HEK293 (cell line): ENCODE data around the gene LHFPL6.
A peak's percentile ranks its signal among the peaks of the same experiment; 100 is the strongest.

Experiments
- CTCF ChIA-PET: fragments of 350-600 bp; formaldehyde crosslinking; extraction: SDS; loops from one replicate; lab custom pipeline; 2021; ENCODE audit warnings: antibody characterized with exemption; lab: Yijun Ruan, JAX
- POLR2A ChIA-PET: fragments of 300-600 bp; formaldehyde crosslinking; extraction: SDS; loops from one replicate; lab custom pipeline; 2020; ENCODE audit warnings: antibody characterized with exemption, inconsistent platforms; lab: Yijun Ruan, JAX
- H3K27ac ChIP-seq: fragments of 200-500 bp; sonication (Bioruptor generic); 2 replicates; pipeline ENCODE4 v1.5.1; 2014; ENCODE audit warnings: low read depth, low read length, control low read depth, inconsistent platforms; ENCODE audit errors: extremely low read depth
- H3K36me3 ChIP-seq, 2 experiments: fragments of 200-500 bp in 1 of 2; sonication (Bioruptor generic) in 1 of 2; 1 replicate in 1 of 2; 2 replicates in 1 of 2; pipeline ENCODE4 v1.5.1; 2014 to 2017; ENCODE audit warnings: inconsistent platforms in 2 of 2, low read length in 2 of 2; ENCODE audit not compliant: control insufficient read depth in 2 of 2, insufficient read depth in 1 of 2
- H3K4me1 ChIP-seq: fragments of 200-500 bp; sonication (Bioruptor generic); 2 replicates; pipeline ENCODE4 v1.5.1; 2014; ENCODE audit warnings: mild to moderate bottlenecking, low read length, inconsistent platforms; ENCODE audit not compliant: control insufficient read depth, insufficient read depth
- H3K4me3 ChIP-seq: 2 replicates; pipeline ENCODE4 v1.5.1; 2011; ENCODE audit warnings: low read depth, mild to moderate bottlenecking, control low read depth, low read length, moderate library complexity
- H3K9me3 ChIP-seq: fragments of 200-500 bp; sonication (Bioruptor generic); 2 replicates; pipeline ENCODE4 v1.5.1; 2014; ENCODE audit warnings: low read depth, low read length, inconsistent platforms; ENCODE audit not compliant: control insufficient read depth, insufficient read depth
- ZBTB21 ChIP-seq: fragments of 450-650 bp; formaldehyde crosslinking; IDR thresholded peaks from 2 replicates; pipeline ENCODE4 v1.5.1; 2017; ENCODE audit warnings: missing biosample characterization, missing genetic modification characterization
- ZNF266 ChIP-seq: fragments of 450-650 bp; formaldehyde crosslinking; IDR thresholded peaks from 2 replicates; pipeline ENCODE4 v1.5.1; 2016; ENCODE audit warnings: missing biosample characterization, missing genetic modification characterization, low read depth
- ZNF274 ChIP-seq, 2 experiments: fragments of 200-500 bp in 1 of 2; fragments of 450-650 bp in 1 of 2; sonication (Bioruptor generic) in 1 of 2; formaldehyde crosslinking in 1 of 2; IDR thresholded peaks; 2 replicates each; pipeline versions ENCODE4 v1.5.1 to v1.6.1; 2014 to 2016; ENCODE audit warnings: borderline replicate concordance in 1 of 2, inconsistent platforms in 1 of 2, low read length in 1 of 2, missing biosample characterization in 1 of 2, missing genetic modification characterization in 1 of 2
- ZNF404 ChIP-seq: fragments of 450-650 bp; formaldehyde crosslinking; IDR thresholded peaks from 2 replicates; pipeline ENCODE4 v1.5.1; 2017; ENCODE audit warnings: missing biosample characterization, missing genetic modification characterization
- ZNF416 ChIP-seq: fragments of 450-650 bp; formaldehyde crosslinking; IDR thresholded peaks from 2 replicates; pipeline ENCODE4 v1.5.1; 2016; ENCODE audit warnings: missing biosample characterization, missing genetic modification characterization
- ZNF571 ChIP-seq: fragments of 450-650 bp; formaldehyde crosslinking; IDR thresholded peaks from 2 replicates; pipeline ENCODE4 v1.5.0; 2017; ENCODE audit warnings: missing biosample characterization, missing genetic modification characterization
- ZNF610 ChIP-seq: fragments of 450-650 bp; formaldehyde crosslinking; IDR thresholded peaks from 2 replicates; pipeline ENCODE4 v1.5.1; 2016; ENCODE audit warnings: missing biosample characterization, missing genetic modification characterization, borderline replicate concordance
- ZNF660 ChIP-seq: fragments of 450-650 bp; IDR thresholded peaks from 2 replicates; pipeline ENCODE4 v1.5.1; 2018; ENCODE audit warnings: missing biosample characterization, mild to moderate bottlenecking, missing genetic modification characterization
- ZNF747 ChIP-seq: fragments of 450-650 bp; formaldehyde crosslinking; IDR thresholded peaks from 2 replicates; pipeline ENCODE4 v1.5.1; 2016; ENCODE audit warnings: missing biosample characterization, missing genetic modification characterization
- ZSCAN30 ChIP-seq: fragments of 450-650 bp; IDR thresholded peaks from 2 replicates; pipeline ENCODE4 v1.5.1; 2018; ENCODE audit warnings: missing biosample characterization, mild to moderate bottlenecking, missing genetic modification characterization, moderate library complexity
- ZXDB ChIP-seq: fragments of 450-650 bp; formaldehyde crosslinking; IDR thresholded peaks from 2 replicates; pipeline ENCODE4 v1.5.1; 2016; ENCODE audit warnings: missing biosample characterization, missing genetic modification characterization
- TF ChIP-seq, protein P1 (sequence below): fragments of 450-650 bp; formaldehyde crosslinking; IDR thresholded peaks from 2 replicates; pipeline ENCODE4 v1.5.1; 2016; ENCODE audit warnings: missing biosample characterization, missing genetic modification characterization
- TF ChIP-seq, protein P2 (sequence below): fragments of 450-650 bp; formaldehyde crosslinking; IDR thresholded peaks from 2 replicates; pipeline ENCODE4 v1.5.1; 2016; ENCODE audit warnings: missing biosample characterization, missing genetic modification characterization
- TF ChIP-seq, protein P3 (sequence below): fragments of 450-650 bp; formaldehyde crosslinking; IDR thresholded peaks from 2 replicates; pipeline ENCODE4 v1.5.1; 2016; ENCODE audit warnings: missing biosample characterization, missing genetic modification characterization, borderline replicate concordance

LHFPL6 gene

DNA sequence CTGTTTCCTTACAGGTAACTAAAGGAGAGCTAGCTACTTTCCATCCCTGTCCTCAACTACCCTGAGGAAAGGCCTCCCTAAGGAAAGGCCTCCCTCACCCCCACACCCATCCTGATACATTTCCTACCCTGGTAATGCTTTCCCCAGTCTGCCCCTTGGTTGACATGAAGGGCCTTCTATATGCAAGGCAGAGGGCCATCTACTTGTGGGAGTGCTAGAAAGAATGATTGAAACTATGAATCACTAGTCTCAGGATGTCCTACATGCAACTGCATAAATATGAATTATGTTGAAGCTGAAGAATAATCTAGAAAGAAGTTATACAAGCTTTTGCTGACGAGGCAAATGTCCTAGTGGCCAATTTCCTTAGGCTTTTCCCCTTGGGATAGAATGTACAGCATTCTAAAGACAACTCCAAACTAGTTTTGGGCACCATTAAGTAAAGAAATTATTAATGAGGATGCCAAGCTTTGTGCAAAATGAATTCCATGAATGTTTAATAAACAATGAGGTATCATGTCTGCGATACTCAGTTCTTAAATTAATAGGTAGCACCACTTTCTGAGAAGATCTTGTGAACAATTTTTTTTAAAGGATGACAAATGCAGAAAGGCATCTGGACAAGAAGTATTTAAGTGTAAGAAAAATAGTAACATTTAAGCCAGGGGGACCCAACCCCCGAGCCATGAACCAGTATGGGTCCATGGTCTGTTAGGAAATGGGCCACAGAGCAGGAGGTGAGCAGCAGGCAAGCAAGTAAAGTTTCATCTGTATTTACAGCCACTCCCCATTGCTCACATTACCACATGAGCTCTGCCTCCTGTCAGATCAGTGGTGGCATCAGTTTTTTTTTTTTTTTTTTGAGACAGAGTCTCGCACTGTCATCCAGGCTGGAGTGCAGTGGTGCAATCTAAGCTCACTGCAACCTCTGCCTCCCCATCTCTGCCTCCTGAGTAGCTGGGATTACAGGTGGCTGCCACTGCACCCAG, 223.0 kb downstream of the LHFPL6 start:
- Histone ChIP-seq H3K27ac (no peak overlapping the region), H3K4me3 (no peak overlapping the region), H3K36me3 (no peaks in the 10 kb centered on the region)
- POLR2A ChIA-PET, result no interaction called here
- peak; percentile 100 for TF ChIP-seq ZNF610 (tag by site-specific recombination)
- TF ChIP-seq, protein P1, sequence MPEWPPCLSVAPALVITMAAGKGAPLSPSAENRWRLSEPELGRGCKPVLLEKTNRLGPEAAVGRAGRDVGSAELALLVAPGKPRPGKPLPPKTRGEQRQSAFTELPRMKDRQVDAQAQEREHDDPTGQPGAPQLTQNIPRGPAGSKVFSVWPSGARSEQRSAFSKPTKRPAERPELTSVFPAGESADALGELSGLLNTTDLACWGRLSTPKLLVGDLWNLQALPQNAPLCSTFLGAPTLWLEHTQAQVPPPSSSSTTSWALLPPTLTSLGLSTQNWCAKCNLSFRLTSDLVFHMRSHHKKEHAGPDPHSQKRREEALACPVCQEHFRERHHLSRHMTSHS (tag by site-specific recombination), result no peak
- TF ChIP-seq, all 188 proteins: peak for 1
- H3K4me1 ChIP-seq, result peaks cover 11% of the 10 kb centered on the region; the same call in 1 of the 2 replicates
- CTCF ChIA-PET, result interaction anchor here (0.7 kb wide), 1 partner anchor 232 kb away, joined by 3 read pairs; no protein-coding TSS in a partner anchor
- no peaks in the 10 kb centered on the region for H3K9me3 ChIP-seq

DNA sequence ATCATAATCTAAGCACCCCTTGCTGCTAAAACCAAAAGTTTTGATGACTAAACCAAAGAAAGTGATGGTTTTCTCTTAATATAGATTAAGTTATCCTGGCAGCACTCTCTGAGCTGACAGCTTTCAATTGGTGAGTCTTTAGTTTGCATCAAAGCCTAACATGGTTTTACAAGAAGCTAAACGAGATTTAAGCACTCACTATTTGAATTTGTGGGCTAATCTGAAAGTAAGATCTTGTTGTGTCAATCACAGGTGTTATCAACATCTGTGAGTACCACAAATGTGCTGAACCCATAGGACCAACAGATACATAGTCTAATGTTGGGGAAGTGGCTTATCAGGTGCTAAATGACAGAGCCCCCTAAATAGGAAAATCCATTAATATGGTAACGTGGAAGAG, 223.9 kb downstream of the LHFPL6 start:
- Histone ChIP-seq H3K4me3 (no peak overlapping the region), H3K9me3 (no peaks in the 10 kb centered on the region), H3K27ac (no peak overlapping the region), H3K4me1 (peaks cover 3% of the 10 kb centered on the region; the same call in 1 of the 2 replicates), H3K36me3 (no peaks in the 10 kb centered on the region)
- ChIA-PET CTCF (no interaction called here), POLR2A (no interaction called here)
- TF ChIP-seq ZNF571 (tag by site-specific recombination), result no peak
- TF ChIP-seq ZXDB (tag by site-specific recombination), result no peak
- TF ChIP-seq, protein P2, sequence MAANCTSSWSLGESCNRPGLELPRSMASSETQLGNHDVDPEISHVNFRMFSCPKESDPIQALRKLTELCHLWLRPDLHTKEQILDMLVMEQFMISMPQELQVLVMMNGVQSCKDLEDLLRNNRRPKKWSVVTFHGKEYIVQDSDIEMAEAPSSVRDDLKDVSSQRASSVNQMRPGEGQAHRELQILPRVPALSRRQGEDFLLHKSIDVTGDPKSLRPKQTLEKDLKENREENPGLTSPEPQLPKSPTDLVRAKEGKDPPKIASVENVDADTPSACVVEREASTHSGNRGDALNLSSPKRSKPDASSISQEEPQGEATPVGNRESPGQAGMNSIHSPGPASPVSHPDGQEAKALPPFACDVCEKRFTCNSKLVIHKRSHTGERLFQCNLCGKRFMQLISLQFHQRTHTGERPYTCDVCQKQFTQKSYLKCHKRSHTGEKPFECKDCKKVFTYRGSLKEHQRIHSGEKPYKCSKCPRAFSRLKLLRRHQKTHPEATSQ (tag by site-specific recombination), result no peak
- no peak for TF ChIP-seq ZNF266 (tag by site-specific recombination)
- TF ChIP-seq ZNF404 (tag by site-specific recombination), result no peak
- no peak for TF ChIP-seq ZNF416 (tag by site-specific recombination)
- TF ChIP-seq ZNF274 (IDR thresholded peaks at IDR 0.05; ENCODE audit: low read length), result no peak
- no peak for TF ChIP-seq ZNF274 (tag by site-specific recombination; IDR thresholded peaks at IDR 0.05; ENCODE audit: borderline replicate concordance)
- TF ChIP-seq ZNF660 (tag by site-specific recombination), result no peak
- TF ChIP-seq ZSCAN30 (tag by site-specific recombination), result no peak

DNA sequence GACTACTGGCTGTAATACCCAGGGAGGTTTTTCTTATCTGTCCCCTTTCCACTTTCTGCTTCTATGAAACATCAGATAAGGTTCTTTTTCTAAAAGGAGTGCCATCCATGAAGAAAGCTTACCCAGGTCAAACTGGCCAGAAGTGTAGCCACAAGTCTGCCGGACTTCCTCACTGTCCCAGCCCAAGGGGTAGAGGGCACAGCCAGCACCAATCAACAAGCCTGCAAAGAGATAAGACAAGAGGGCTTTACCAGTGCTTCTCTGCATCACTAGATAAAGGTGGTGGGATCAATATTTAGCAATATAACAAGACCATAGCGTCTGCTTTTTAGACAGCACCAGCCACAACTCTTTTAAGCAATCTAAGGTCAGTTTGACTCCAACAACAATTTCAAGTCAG, 224.7 kb downstream of the LHFPL6 start:
- Histone ChIP-seq H3K4me3 (no peak overlapping the region), H3K36me3 (no peaks in the 10 kb centered on the region), H3K27ac (no peak overlapping the region), H3K4me1 (no peaks in the 10 kb centered on the region), H3K9me3 (no peaks in the 10 kb centered on the region)
- CTCF ChIA-PET, result interaction anchor here (0.6 to 0.7 kb wide), 2 partner anchors 26 to 266 kb away, joined by 3 read pairs; no protein-coding TSS in a partner anchor
- POLR2A ChIA-PET, result no interaction called here
- TF ChIP-seq ZNF747 (tag by site-specific recombination) (no peak), ZBTB21 (tag by site-specific recombination) (no peak)
- TF ChIP-seq, protein P3, sequence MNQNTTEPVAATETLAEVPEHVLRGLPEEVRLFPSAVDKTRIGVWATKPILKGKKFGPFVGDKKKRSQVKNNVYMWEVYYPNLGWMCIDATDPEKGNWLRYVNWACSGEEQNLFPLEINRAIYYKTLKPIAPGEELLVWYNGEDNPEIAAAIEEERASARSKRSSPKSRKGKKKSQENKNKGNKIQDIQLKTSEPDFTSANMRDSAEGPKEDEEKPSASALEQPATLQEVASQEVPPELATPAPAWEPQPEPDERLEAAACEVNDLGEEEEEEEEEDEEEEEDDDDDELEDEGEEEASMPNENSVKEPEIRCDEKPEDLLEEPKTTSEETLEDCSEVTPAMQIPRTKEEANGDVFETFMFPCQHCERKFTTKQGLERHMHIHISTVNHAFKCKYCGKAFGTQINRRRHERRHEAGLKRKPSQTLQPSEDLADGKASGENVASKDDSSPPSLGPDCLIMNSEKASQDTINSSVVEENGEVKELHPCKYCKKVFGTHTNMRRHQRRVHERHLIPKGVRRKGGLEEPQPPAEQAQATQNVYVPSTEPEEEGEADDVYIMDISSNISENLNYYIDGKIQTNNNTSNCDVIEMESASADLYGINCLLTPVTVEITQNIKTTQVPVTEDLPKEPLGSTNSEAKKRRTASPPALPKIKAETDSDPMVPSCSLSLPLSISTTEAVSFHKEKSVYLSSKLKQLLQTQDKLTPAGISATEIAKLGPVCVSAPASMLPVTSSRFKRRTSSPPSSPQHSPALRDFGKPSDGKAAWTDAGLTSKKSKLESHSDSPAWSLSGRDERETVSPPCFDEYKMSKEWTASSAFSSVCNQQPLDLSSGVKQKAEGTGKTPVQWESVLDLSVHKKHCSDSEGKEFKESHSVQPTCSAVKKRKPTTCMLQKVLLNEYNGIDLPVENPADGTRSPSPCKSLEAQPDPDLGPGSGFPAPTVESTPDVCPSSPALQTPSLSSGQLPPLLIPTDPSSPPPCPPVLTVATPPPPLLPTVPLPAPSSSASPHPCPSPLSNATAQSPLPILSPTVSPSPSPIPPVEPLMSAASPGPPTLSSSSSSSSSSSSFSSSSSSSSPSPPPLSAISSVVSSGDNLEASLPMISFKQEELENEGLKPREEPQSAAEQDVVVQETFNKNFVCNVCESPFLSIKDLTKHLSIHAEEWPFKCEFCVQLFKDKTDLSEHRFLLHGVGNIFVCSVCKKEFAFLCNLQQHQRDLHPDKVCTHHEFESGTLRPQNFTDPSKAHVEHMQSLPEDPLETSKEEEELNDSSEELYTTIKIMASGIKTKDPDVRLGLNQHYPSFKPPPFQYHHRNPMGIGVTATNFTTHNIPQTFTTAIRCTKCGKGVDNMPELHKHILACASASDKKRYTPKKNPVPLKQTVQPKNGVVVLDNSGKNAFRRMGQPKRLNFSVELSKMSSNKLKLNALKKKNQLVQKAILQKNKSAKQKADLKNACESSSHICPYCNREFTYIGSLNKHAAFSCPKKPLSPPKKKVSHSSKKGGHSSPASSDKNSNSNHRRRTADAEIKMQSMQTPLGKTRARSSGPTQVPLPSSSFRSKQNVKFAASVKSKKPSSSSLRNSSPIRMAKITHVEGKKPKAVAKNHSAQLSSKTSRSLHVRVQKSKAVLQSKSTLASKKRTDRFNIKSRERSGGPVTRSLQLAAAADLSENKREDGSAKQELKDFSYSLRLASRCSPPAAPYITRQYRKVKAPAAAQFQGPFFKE (tag by site-specific recombination), result no peak
- TF ChIP-seq, all 188 proteins: peak for 0
